ENCODE data around the gene C2CD2. TPM values are rescaled to one million over a fixed set of nuclear protein-coding genes. Genes with fewer than 3 reads are reported as not detected.

The C2CD2 gene
- total RNA-seq, 1 experiment from 2014 or later, result 50.4 TPM

- peaks cover 9% of the 10 kb centered on the region for H3F3A ChIP-seq (ENCODE audit: low read length, unreplicated experiment)
- H3K36me3 ChIP-seq (ENCODE audit: low read depth, low read length), result 0 out of 2 replicates have a peak, but pooled peaks cover 4% of the 10 kb centered on the region
- H3K9ac ChIP-seq (ENCODE audit: low read length), result peak overlapping the region; percentile 71
- no peaks in the 10 kb centered on the region for H3K9me3 ChIP-seq (ENCODE audit: low read length)
- TF ChIP-seq CTCF (conservative IDR thresholded peaks at IDR 0.05; ENCODE audit: low read depth, low read length) (0 out of 2 replicates have a peak, but pooled peaks have one; percentile 21), EZH2phosphoT487 (IDR thresholded peaks at IDR 0.05; ENCODE audit: borderline replicate concordance, low read length) (no peak)
- CTCF ChIA-PET, result interaction anchor here (0.6 to 2.6 kb wide), 6 partner anchors 34 to 321 kb away, joined by 4 to 12 read pairs (median 6); no protein-coding TSS in a partner anchor
- peaks cover 42% of the 10 kb centered on the region for H3K4me1 ChIP-seq (ENCODE audit: insufficient read depth, low read length)
- H3K27me3 ChIP-seq (ENCODE audit: low read length), result no peaks in the 10 kb centered on the region
- H3K79me2 ChIP-seq (ENCODE audit: low read length), result peaks cover 56% of the 10 kb centered on the region
- DNase-seq, result peak; percentile 88
- ATAC-seq, result peak; percentile 74
- no peaks in the 10 kb centered on the region for H4K20me1 ChIP-seq (ENCODE audit: low read length)
- intact Hi-C loops (cut with micrococcal nuclease), result loop anchor here (1.0 to 10.0 kb wide), 11 partner anchors 21 to 760 kb away; partner anchors contain the start of gene RIPK4
- no peaks in the 10 kb centered on the region for H3K9me2 ChIP-seq (replicated peaks; ENCODE audit: low read length)
- POLR2A ChIA-PET (ENCODE audit: unreplicated experiment), result interaction anchor here (0.7 kb wide), 1 partner anchor 32 kb away, joined by 3 read pairs; no protein-coding TSS in a partner anchor
- no peak overlapping the region for H2AFZ ChIP-seq (ENCODE audit: low read length)
- H3K4me3 ChIP-seq (ENCODE audit: low read length), result peak overlapping the region; percentile 63
- peak overlapping the region; percentile 90 for H3K27ac ChIP-seq (ENCODE audit: low read length)
- BruUV-seq (replicated peaks), result TSS peak; percentile 36
- H3K4me2 ChIP-seq (ENCODE audit: low read length), result peak overlapping the region; percentile 86
These were observed 21.1 kb downstream of the C2CD2 start for GRCh38 chr21:41932576-41933312.

GRCh38 chr21:41932191-41932575, 21.6 kb downstream of the C2CD2 start:
- ChIA-PET POLR2A (ENCODE audit: unreplicated experiment) (no interaction called here), CTCF (interaction anchor here (0.6 to 2.6 kb wide), 6 partner anchors 34 to 320 kb away, joined by 4 to 12 read pairs (median 6); no protein-coding TSS in a partner anchor)
- intact Hi-C loops (cut with micrococcal nuclease), result loop anchor here (1.0 to 10.0 kb wide), 9 partner anchors 21 to 760 kb away; partner anchors contain the start of gene RIPK4
- no peaks in the 10 kb centered on the region for H3K27me3 ChIP-seq (ENCODE audit: low read length)
- DNase-seq (peak; percentile 98), ATAC-seq (peak; percentile 77)
- BruUV-seq (replicated peaks), result no TSS peak
- no peaks in the 10 kb centered on the region for H3K9me2 ChIP-seq (replicated peaks; ENCODE audit: low read length)
- peaks cover 9% of the 10 kb centered on the region for H3F3A ChIP-seq (ENCODE audit: low read length, unreplicated experiment)
- H3K4me2 ChIP-seq (ENCODE audit: low read length), result peak overlapping the region; percentile 86
- peaks cover 42% of the 10 kb centered on the region for H3K4me1 ChIP-seq (ENCODE audit: insufficient read depth, low read length)
- no peak overlapping the region for H2AFZ ChIP-seq (ENCODE audit: low read length)
- H4K20me1 ChIP-seq (ENCODE audit: low read length), result no peaks in the 10 kb centered on the region
- peak overlapping the region; percentile 90 for H3K27ac ChIP-seq (ENCODE audit: low read length)
- no peak for TF ChIP-seq EZH2 (IDR thresholded peaks at IDR 0.05; ENCODE audit: low read length, unreplicated experiment)
- TF ChIP-seq CTCF (conservative IDR thresholded peaks at IDR 0.05; ENCODE audit: low read depth, low read length), result peak; percentile 64
- 0 out of 2 replicates have a peak, but pooled peaks cover 4% of the 10 kb centered on the region for H3K36me3 ChIP-seq (ENCODE audit: low read depth, low read length)
- H3K9me3 ChIP-seq (ENCODE audit: low read length), result no peaks in the 10 kb centered on the region
- H3K4me3 ChIP-seq (ENCODE audit: low read length), result peak overlapping the region; percentile 63
- H3K79me2 ChIP-seq (ENCODE audit: low read length), result peaks cover 52% of the 10 kb centered on the region
- H3K9ac ChIP-seq (ENCODE audit: low read length), result peak overlapping the region; percentile 71

GRCh38 chr21:41931041-41931451, 22.8 kb downstream of the C2CD2 start:
- CTCF ChIA-PET, result no interaction called here
- TF ChIP-seq CTCF (conservative IDR thresholded peaks at IDR 0.05; ENCODE audit: low read depth, low read length) (no peak), EZH2 (IDR thresholded peaks at IDR 0.05; ENCODE audit: low read length, unreplicated experiment) (no peak), EZH2phosphoT487 (IDR thresholded peaks at IDR 0.05; ENCODE audit: borderline replicate concordance, low read length) (no peak)

More at GRCh38 chr21:41931041-41931451, 22.8 kb downstream of the C2CD2 start:
- Histone ChIP-seq H3F3A (ENCODE audit: low read length, unreplicated experiment) (peaks cover 9% of the 10 kb centered on the region), H3K9ac (ENCODE audit: low read length) (no peak overlapping the region), H3K27me3 (ENCODE audit: low read length) (no peaks in the 10 kb centered on the region), H3K9me2 (replicated peaks; ENCODE audit: low read length) (no peaks in the 10 kb centered on the region), H3K27ac (ENCODE audit: low read length) (no peak overlapping the region), H3K9me3 (ENCODE audit: low read length) (no peaks in the 10 kb centered on the region), H3K36me3 (ENCODE audit: low read depth, low read length) (0 out of 2 replicates have a peak, but pooled peaks cover 4% of the 10 kb centered on the region), H3K79me2 (ENCODE audit: low read length) (peaks cover 48% of the 10 kb centered on the region), H3K4me1 (ENCODE audit: insufficient read depth, low read length) (peaks cover 53% of the 10 kb centered on the region), H3K4me2 (ENCODE audit: low read length) (no peak overlapping the region), H3K4me3 (ENCODE audit: low read length) (no peak overlapping the region), H2AFZ (ENCODE audit: low read length) (no peak overlapping the region), H4K20me1 (ENCODE audit: low read length) (no peaks in the 10 kb centered on the region)
- BruUV-seq (replicated peaks), result no TSS peak
- ATAC-seq (no peak), DNase-seq (no peak)
- POLR2A ChIA-PET (ENCODE audit: unreplicated experiment), result no interaction called here
- intact Hi-C loops (cut with micrococcal nuclease), result loop anchor here (5.0 to 10.0 kb wide), 3 partner anchors 166 to 759 kb away; partner anchors contain the start of gene RIPK4

All from PC-3 (cell line).